K562 treated with DMSO at 1 percent for 4 hours (cell line): ENCODE data around the gene MEA1. TPM values are rescaled to one million over a fixed set of nuclear protein-coding genes. Genes with fewer than 3 reads are reported as not detected.

Source experiments
- total RNA-seq: library from RNA; unstranded; fragments of 300-600 nt; gene quantifications from 2 replicates; pipeline ENCODE4 v1.2.3, GENCODE V29; 2022; ENCODE audit not compliant: insufficient read depth

MEA1 gene
- total RNA-seq = 70.7 and 80.4 TPM in 2 replicates

GRCh38 chr6:43013843-43014433 lies at the start of gene MEA1, which contains the start of gene KLHDC3:
MEA1 (minus strand) TSS chr6:43013946; CDS start chr6:43013813, 133 bp downstream.
KLHDC3 (plus strand) TSS chr6:43014249; CDS start chr6:43017193, 2,944 bp downstream.

GRCh38 chr6:43059168-43060033 lies 45.7 kb upstream of the MEA1 start, which contains the start of the genes KLC4 and MRPL2:
KLC4 (plus strand) TSS chr6:43059631; CDS start chr6:43061336, 1,705 bp downstream.
MRPL2 (minus strand) TSS chr6:43059434; CDS start chr6:43059381, 53 bp downstream.

GRCh38 chr6:43053545-43054205 lies 39.9 kb upstream of the MEA1 start, which contains the start of gene CUL7:
CUL7 (minus strand) TSS chr6:43053851; CDS start chr6:43052788, 1,063 bp downstream.

GRCh38 chr6:43021270-43022047 lies 7.7 kb upstream of the MEA1 start, which contains the start of gene RRP36:
RRP36 (plus strand) TSS chr6:43021623; CDS start chr6:43021655, 32 bp downstream.

GRCh38 chr6:42984001-42984923 lies 29.5 kb downstream of the MEA1 start, which contains the start of gene PPP2R5D:
PPP2R5D (plus strand) TSS chr6:42984570; CDS start chr6:42984678, 108 bp downstream.

GRCh38 chr6:42978839-42979522 lies 34.8 kb downstream of the MEA1 start, which contains the start of gene PEX6:
PEX6 (minus strand) TSS chr6:42979181; CDS start chr6:42979150, 31 bp downstream.

Other genes starting within 250 kb of the MEA1 start
- 4.9 and 5.2 TPM in 2 replicates for gene BICRAL, start 231.9 kb downstream of the MEA1 start, total RNA-seq
- 98.4 and 99.4 TPM in 2 replicates for gene RPL7L1, start 134.3 kb downstream of the MEA1 start, total RNA-seq
- gene PTCRA, start 97.9 kb downstream of the MEA1 start, total RNA-seq = not detected in 2 replicates
- 27.6 and 29.4 TPM in 2 replicates for gene CNPY3, start 84.5 kb downstream of the MEA1 start, total RNA-seq
- gene GNMT, start 53.2 kb downstream of the MEA1 start, total RNA-seq = 0.99 TPM in 1 of 2 replicates, not detected in the other
- 52.3 and 52.7 TPM in 2 replicates for gene PEX6, start 34.8 kb downstream of the MEA1 start, total RNA-seq
- 47.6 and 53.3 TPM in 2 replicates for gene PPP2R5D, start 29.4 kb downstream of the MEA1 start, total RNA-seq
- 156 and 168 TPM in 2 replicates for gene KLHDC3, start 303 bp upstream of the MEA1 start, total RNA-seq
- gene RRP36, start 7.7 kb upstream of the MEA1 start, total RNA-seq = 74.9 and 92.3 TPM in 2 replicates
- gene CUL7, start 39.9 kb upstream of the MEA1 start, total RNA-seq = 22.7 and 29.4 TPM in 2 replicates
- 126 and 131 TPM in 2 replicates for gene MRPL2, start 45.5 kb upstream of the MEA1 start, total RNA-seq
- gene KLC4, start 45.7 kb upstream of the MEA1 start, total RNA-seq = 33.5 and 36.4 TPM in 2 replicates
- 10.4 and 12.0 TPM in 2 replicates for gene PTK7, start 62.4 kb upstream of the MEA1 start, total RNA-seq
- 33.6 and 38.1 TPM in 2 replicates for gene SRF, start 157.3 kb upstream of the MEA1 start, total RNA-seq
- 12.5 and 20.5 TPM in 2 replicates for gene CUL9, start 168.2 kb upstream of the MEA1 start, total RNA-seq
- gene DNPH1, start 215.5 kb upstream of the MEA1 start, total RNA-seq = 204 and 307 TPM in 2 replicates
- gene TTBK1, start 229.5 kb upstream of the MEA1 start, total RNA-seq = not detected in 2 replicates